NCI-H1105 (cell line): ENCODE results near the gene MORC1.

Source experiments
- DNase-seq: peaks from one replicate; lab custom pipeline; 2025; lab: John Stamatoyannopoulos, UW

MORC1 gene

GRCh38 chr3:108940166-108940565, 177.8 kb downstream of the MORC1 start:
- DNase-seq: no peak

GRCh38 chr3:108936924-108937689, 180.8 kb downstream of the MORC1 start:
- no peak for DNase-seq

GRCh38 chr3:108931035-108931434, 186.9 kb downstream of the MORC1 start:
- no peak for DNase-seq

- DNase-seq: no peak
These were observed 199.1 kb downstream of the MORC1 start for GRCh38 chr3:108918866-108919265.

GRCh38 chr3:108914774-108915641, 202.9 kb downstream of the MORC1 start:
- DNase-seq: peak; percentile 50

- no peak for DNase-seq
These were observed 208.1 kb downstream of the MORC1 start for GRCh38 chr3:108909799-108910198.
